Breast epithelium (tissue), 3 donors: Measurements from ENCODE around the gene RHOG.

Experiments used
- POLR2A ChIP-seq: fragments of 450-650 bp; IDR thresholded peaks from one replicate; pipeline ENCODE4 v1.6.1; 2016; ENCODE audit warnings: antibody characterized with exemption, mild to moderate bottlenecking, moderate library complexity
- POLR2AphosphoS5 ChIP-seq, 3 donors: sonication (generic); formaldehyde crosslinking; IDR thresholded peaks; one replicate each; pipeline ENCODE4 v1.6.1; 2017; ENCODE audit warnings: antibody characterized with exemption in 3 of 3
- TF ChIP-seq, protein P1 (sequence below), 3 donors: fragments of 450-650 bp; IDR thresholded peaks; one replicate each; pipeline ENCODE4 v1.5.1; 2016 to 2017; ENCODE audit warnings: antibody characterized with exemption in 3 of 3, mild to moderate bottlenecking in 3 of 3, moderate library complexity in 3 of 3

DNA sequence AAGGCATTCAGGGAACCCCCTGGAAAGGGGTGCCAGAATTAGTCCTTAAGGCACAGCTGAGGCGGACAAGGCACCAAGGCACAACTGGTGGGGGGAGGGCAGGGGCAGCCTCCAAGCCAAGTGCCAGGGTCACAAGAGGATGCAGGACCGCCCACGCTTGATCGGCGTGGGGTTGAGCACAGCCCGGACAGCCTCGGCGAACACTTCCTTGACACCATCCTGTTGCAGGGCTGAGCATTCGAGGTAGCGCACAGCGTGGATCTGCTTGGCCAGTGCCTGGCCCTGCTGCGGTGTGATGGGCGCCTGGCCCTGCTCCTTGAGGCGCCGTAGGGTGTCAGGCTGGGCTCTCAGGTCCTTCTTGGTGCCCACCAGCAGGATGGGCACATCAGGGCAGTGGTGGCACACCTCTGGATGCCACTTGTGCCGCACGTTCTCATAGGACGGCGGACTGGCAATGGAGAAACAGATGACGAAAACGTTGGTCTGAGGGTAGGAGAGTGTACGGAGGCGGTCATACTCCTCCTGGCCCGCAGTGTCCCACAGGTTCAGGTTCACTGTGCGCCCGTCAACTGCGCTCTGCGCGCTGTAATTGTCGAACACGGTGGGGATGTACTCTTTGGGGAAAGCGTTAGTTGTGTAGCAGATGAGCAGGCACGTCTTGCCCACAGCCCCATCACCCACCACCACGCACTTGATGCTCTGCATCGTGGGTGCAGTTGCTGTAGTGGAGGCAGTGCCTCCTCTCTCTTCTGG, 13.1 kb downstream of the RHOG start:
- TF ChIP-seq, protein P1, sequence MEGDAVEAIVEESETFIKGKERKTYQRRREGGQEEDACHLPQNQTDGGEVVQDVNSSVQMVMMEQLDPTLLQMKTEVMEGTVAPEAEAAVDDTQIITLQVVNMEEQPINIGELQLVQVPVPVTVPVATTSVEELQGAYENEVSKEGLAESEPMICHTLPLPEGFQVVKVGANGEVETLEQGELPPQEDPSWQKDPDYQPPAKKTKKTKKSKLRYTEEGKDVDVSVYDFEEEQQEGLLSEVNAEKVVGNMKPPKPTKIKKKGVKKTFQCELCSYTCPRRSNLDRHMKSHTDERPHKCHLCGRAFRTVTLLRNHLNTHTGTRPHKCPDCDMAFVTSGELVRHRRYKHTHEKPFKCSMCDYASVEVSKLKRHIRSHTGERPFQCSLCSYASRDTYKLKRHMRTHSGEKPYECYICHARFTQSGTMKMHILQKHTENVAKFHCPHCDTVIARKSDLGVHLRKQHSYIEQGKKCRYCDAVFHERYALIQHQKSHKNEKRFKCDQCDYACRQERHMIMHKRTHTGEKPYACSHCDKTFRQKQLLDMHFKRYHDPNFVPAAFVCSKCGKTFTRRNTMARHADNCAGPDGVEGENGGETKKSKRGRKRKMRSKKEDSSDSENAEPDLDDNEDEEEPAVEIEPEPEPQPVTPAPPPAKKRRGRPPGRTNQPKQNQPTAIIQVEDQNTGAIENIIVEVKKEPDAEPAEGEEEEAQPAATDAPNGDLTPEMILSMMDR (IDR thresholded peaks at IDR 0.05), result no peak
- TF ChIP-seq POLR2A, result no peak
- no peak for TF ChIP-seq POLR2AphosphoS5 (IDR thresholded peaks at IDR 0.05)
